GM18909 (cell line): Measurements from ENCODE around the gene PANK1.
"Not testable (repeated sequence)": the region's sequence is repeated elsewhere in the genome, so short reads cannot be mapped to it uniquely, and the experiment has no call there.

ENCODE experiments used
- ATAC-seq: cut with Tn5 transposase; IDR thresholded peaks from one replicate; pipeline ENCODE4 v1.9.1; 2021; ENCODE audit warnings: mild to moderate bottlenecking; ENCODE audit not compliant: unreplicated experiment, poor library complexity

PANK1 gene

DNA sequence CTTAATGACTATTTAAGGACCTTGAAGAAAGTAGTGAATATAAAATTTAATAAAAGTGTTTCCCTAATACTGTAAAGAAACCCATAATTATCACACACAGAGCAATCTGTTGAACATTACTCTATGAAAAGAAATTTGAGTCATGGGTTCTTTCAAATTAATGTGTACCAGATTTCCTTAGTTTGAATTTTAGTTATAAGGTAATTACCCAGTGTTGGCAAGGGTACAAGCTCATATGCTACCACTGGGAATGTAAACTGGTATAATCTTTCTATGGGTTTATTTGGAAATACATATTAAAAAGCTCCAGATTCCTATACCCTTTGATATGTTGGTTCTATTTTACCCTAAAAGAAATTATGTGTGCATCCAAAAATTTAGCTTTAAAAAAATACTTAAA, 22.9 kb downstream of the PANK1 start:
- no peak for ATAC-seq

DNA sequence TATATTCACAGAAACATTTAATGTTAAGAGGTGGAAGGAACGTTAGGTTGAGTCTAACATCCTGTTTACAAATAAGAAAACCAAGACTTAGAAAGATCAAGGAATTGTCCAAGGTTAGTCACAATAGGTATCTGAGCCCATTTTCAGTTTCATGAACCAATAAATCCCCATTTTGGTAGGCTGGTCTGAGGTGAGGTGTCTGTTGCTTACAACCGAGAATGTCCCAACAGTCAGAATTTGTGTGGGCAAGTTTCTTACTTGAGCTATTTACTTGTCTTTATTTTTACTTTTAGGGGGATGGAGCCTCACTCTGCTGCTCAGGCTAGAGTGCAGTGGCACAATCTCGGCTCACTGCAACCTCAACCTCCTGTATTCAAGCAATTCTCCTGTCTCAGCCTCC, 23.6 kb downstream of the PANK1 start:
- ATAC-seq, result no peak

DNA sequence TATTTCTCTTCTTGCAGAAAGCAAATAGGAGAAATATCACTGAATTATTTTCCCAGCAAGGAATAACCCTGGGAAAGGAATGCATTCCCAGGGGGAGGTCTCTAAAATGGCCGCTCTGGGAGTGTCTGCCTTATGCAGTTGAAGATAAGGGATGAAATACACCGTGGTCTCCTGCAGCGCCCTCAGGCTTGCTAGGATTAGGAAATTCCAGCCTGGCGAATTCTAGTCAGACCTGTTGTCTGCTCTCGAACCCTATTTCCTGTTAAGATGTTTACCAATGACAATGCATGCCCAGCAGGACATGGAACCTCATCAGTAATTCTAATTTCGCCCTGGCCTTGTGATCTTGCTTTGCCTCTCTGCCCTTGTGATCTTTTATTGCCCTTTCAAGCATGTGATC, 24.7 kb downstream of the PANK1 start:
- not testable (repeated sequence) for ATAC-seq

DNA sequence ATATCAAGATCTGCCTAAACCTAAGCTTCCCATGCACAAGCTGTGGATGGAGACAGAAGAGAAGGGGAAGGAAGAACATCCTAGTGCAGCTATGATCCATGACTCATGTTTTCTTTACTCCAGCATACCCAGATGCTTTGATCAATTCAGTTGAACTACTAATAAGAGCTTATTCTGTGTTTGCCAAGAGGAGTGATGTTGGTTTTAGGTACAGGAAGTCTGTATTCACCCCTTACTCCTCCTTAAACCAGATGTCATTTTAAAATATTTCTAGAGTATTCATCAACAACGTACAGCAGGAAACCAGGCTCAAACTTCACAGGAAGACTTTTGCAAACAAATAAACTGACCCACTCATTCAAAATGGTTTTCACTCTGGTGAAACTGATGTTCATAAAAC, 29.2 kb downstream of the PANK1 start:
- no peak for ATAC-seq

DNA sequence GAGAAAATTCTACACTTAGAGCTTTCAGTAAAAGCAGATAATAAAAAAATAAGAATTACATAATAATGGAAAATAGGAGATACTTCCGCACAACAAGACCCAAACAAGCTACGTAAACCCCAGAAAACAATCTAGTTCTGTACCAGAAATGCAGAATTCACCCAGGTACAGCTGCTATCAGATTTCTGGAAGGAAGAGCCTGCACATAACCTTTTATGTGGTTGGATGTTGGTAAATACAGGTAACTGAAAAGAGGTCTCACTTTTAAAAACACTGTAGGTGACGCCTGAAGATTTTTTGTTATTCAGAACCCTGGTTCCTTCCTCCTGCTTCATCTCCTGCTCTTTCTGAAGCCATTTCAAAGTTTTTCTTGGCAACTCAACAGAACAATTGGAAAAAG, 29.9 kb downstream of the PANK1 start:
- no peak for ATAC-seq

DNA sequence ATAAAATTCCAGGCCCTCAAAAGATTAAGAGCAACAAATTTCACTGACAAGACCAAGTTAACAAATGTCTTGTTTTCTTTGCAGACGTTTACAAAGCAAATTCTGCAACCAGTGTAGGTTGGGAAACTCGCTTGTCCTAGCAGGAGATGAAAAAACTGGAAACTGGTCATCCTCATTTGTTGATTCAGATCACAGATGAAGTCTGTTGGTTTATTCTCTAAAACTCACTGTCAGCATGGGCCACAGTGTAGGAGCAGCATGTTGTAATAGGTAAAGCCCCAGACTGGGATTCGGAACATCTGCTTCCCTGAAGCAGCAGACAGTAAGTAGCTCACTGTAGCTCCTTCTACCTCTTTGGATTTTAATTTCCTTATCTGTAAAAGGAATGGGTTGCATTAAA, 31.5 kb downstream of the PANK1 start:
- ATAC-seq, result no peak

DNA sequence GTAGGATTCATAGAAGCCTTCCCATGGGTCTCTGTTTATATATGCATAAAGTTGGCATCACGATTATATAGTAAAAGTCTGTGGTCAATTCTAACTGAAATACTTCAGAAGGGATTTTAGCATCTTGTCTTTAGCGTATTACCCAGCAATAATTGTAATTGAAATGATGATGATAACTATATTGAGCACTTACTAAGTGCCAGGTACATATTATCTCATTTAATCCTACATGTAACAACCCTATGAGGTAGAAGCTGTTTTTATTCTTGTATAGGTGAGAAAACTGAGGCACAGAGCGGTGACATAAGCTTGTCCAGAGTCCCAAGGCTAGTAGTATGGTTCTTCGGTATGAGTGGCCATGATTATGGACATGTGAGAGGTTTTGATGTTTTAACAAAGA, 33.8 kb downstream of the PANK1 start:
- ATAC-seq, result no peak

DNA sequence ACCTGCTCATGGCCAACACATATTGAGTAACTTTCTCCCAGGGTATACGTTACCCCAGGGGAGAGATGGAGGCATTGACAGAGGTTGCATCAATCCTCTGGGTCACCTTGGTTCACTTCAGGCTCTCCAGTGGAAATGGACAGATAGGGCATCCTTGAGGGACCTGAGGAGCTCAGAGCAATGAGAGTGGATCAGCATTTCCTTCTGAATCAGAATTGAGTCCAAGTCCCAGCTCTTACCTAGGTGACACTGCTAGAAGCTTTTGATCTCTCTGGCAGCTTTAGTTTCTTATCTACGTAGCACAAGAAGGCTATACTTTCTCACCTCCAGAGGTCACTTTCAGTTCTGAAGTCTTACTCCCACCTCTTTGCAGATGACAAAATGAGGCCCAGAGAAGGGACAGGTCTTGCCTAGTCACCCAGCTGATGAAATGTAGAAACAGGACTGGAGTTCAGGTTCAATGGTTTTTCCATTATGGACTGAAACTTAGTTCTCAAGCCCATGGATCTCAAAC, 35.2 kb downstream of the PANK1 start:
- peak; percentile 92 for ATAC-seq

DNA sequence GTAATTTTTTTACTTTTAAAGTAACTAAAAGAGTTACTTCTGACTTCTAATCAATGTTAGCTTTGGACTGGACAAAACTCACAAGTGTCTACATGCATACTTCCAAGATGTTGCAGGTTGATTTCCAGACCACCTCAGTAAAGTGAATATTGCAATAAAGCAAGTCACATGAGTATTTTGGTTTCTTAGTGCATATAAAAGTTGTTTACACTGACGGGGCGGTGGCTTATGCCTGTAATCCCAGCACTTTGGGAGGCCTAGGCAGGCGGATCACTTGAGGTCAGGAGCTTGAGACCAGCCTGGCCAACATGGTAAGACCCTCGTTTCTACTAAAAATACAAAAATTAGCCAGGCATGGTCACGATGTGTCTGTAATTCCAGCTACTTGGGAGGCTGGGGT, 40.8 kb downstream of the PANK1 start:
- no peak for ATAC-seq

DNA sequence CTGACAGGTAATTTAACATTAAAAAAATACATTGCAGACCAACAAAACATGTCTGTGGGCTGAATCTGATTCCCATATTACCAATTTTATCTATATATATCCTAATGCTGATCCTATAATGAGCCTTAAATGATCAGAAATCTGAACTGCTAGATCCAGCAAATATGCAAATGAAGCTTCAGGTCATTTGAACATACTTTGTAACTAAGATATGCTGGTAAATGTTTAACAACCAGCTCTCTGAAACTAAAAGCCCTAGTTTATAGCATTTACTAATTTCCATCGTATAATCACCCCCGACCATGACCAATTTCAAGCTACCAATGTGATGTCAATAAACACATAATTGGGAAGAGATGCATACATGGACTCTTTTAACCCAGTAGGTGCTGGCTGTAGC, 42.1 kb downstream of the PANK1 start:
- ATAC-seq, result no peak

DNA sequence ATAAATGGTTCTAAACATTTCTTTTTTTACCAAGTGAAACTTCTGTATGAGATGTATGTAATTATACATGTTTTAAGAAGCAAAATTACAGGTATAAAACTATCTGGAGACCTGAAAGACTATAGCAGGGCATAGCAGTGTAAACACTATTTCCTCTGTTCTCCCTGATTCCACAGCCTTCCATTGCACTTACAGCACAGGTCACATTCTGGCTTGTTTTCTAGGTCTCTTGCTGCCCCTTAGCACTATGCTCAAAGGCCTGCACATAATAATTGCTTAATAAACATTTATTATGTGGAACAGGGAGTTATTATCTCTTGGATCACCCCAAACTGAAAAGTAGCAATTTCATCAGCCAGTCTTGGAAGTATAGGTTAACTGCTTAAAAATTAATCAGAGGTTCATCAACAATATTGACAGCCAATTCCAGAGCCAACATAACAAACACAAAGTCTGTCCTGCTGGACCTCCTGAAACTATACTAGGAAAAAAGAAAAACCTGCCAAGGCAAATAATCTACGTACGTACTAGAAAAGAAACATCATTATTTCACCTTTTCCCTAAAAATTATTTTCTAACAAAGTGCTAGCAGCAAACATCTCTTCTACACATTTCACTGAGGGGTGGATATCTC, 43.2 kb downstream of the PANK1 start:
- no peak for ATAC-seq

DNA sequence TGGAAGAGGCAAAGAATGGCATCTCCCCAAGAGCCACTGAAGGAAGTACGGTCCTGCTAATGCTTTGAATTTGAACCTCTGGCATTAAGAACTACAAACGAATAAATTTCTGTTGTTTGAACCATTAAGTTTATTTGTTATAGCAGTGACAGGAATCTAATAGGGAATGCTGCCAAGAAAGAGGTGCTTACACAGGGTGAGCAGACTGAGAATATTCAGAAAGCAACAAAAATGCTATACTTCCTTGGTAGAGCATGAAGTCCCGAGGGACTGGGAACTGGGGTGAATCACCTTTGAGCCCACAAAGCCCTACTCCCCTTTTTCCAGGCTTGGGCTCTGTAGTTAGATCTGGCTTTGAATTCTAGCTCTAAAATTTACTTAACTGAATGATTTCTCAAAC, 45.0 kb downstream of the PANK1 start:
- ATAC-seq, result no peak

DNA sequence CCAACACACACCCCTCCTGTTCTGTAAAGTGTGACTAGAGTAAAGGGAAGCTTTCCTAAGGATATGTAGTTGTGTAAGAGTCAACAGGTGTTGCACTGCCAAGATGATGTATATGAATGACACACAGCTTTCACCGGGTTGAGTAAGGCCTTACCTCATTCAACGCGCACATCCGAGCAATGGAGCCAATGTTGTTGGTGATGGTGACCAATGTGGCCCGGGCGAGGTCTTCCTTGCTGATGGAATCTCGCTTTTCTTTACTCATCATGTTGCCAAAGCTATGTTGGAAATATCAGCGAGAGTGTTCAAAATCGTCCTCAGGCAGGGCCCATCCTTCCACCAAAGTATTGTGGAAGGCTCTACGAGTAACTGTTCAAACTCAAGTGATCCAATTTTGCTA, 52.0 kb downstream of the PANK1 start:
- no peak for ATAC-seq

DNA sequence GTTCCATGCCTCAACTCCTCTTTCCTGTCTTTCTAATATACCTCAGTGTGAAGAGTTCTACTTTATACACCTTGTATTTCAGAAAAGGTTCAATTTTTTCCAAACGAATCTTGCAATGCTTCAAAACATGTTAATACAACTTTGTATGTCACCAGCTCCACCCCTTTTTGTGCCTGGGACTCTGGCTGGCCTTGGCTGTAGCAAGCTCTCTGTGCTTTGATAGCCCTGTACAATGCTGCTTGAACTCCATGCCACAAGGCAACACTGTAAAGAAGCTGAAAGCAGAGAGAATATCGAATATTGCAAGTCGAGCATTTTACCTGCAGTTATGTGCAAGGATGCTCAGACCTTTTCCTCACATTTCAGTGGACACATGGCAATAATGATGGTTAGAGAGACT, 52.5 kb downstream of the PANK1 start:
- no peak for ATAC-seq

DNA sequence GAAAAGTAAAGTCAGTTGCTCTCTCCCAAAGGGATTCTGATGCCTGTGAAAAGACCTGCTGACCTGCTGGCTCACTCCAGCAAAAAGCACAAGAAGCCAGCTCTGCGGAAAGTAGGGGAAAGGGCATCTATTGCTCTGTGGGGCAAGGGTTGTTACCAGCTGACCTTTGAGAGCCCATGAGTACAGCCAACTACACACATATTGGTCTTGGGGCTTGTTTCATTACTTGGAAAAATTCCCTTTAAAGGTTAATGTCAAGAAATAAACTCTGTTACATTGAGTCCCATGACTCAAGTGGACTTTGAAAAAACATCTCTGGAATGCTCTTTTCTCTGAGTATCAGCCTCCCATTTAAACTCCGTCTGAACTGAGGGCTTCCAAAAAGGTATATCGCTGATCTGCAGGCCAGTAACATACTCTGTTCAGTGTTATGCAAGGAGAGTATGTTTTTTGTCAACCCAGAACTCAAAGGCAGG, 53.2 kb downstream of the PANK1 start:
- ATAC-seq, result no peak

DNA sequence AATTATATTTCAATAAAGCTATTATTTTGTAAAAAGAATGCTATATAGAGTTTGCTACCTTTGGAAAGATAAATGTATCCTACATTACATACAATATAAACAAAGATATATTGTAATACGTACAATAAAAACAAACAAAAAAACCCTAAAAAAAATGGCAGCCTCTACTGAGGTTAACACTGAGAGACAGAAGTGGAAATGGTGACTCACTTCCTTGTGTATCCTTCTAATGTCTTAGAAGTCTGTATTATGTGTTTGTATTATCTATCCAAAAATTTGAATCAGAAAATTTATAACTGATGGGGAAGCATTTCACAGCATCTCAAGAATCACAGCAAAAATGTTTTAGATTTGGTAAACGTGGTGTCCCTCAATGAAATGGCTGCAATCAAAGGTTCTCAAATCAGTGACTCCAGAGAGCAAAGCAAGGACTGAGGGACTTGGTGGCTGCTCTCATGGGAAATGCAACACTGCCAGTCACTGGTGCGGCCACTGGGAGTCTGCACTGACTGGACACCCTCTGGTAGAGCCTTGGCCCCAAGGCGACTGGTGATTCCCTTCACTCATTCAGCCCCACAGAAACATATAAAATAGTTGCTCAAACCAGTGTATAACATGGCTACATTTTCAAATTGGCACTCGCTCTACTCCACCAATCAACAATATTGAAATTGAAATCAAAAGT, 53.8 kb downstream of the PANK1 start:
- ATAC-seq, result no peak

DNA sequence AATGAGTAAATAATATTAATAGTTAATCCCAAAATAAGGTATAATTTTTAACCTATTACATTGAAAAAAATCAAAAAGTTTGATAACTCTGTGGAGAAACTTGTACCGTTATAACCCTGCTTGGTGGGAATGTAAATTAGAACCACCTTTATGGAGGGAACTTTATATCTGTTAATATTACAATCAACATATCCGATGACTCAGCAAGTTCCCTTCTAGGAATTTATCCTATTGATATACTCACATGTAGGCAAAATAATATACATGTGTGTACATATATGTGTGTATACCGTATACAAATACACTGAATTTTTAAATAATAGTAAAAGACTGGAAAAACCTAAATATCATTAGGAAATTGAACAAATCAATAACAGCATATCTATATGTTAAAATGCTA, 54.7 kb downstream of the PANK1 start:
- no peak for ATAC-seq

DNA sequence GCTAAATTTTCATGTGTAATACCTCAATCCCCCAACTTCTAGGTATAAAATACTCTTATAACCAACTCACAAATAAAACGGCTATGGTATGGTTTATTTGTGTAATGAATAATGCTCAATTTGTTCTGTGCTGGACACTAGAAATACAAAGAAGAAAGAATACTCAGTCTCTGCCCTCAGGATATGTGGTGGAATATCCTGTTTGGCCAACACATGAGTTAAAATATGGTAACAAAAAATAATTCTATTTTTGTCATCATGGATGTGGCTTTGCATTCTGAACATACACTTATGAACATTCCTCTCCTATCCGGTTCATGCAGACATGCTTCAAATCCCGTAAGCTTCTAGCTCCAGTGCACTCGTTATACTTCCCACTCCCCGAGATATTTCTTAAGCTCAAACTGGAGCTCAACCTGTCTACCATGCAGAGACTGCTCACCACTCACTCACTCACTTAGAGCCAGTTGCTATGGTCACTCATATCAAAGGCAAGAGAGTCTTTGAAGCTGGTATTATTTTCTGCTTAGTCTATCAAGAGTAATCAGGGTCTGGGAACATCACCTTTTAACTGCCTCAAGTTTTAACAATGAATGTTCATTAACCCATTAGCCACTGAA, 55.8 kb downstream of the PANK1 start:
- ATAC-seq, result no peak

DNA sequence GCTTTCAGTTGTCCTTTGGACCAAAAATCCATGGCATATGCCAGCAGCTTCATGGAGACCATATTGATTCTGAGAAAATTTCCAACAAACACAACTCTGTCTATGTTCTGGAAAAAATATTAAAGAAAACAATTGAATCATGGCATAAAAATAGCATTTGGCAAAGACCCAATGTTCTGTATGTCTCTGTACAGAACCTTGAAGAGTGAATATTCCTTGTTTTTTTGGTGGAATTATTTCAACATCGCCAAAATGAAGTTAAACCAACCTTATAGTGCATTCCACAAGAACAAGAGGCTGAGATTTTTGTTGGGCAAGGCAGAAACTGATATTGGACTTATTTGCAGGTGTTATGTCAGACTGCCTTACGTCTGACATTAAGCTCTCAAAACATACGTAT, 56.4 kb downstream of the PANK1 start:
- ATAC-seq, result no peak

DNA sequence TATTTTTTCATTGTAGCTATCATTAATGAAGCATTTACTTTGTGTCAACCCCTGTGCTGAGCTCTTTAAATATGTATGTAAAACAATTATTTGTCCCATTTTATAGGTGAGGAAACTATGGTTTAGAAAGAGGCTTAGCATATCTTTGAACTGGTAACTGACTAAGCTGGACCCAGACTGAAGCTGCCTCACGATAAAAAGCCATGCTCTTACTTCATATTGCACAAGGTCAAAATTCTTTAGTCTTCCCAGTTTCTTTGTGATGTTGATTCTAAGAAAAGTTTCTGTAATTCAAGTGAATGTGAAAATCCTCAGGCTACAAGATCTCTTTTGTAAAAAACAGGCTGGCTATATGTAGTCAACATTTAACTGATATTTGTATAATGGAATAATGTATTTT, 63.0 kb downstream of the PANK1 start:
- ATAC-seq, result no peak

DNA sequence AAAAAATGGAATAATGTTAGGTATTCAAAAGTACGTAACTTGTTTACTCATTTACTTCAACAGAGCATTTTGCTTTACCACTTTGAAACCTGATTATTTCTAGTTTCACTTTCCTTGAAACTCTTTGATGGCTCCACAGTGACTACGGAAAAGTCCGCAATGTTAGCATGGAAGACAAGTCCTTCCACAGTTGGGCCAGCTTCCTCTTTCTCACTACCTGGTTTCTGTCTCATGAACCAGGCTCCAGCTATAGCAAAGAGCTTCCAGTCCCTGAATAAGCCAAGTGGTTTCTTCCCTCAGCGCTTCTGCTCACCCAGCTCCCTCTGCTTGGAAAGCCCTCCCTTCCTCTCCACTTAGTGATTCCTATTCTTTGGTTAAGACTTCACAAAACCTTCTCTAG, 64.8 kb downstream of the PANK1 start:
- no peak for ATAC-seq

DNA sequence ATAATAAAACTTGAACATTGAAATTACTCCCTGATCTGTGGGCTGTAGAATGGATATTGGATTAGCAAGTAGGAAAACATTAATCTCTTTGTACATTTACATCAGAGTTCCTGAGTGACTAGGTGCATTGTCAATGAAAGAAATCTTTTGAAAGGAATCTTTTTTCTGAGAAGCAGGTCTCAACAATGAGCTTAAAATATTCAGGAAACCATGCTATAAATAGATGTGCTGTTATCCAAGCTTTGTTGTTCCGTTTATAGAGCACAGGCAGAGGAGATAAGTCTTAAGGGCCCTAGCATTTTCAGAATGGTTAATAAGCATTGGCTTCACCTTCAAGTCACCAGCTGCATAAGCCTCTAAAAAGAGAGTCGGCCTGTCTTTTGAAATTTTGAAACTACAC, 68.3 kb downstream of the PANK1 start:
- ATAC-seq, result no peak
